Left ventricle myocardium inferior (tissue), 1 donor: ENCODE results near the gene KXD1. TPM values are rescaled to one million over a fixed set of nuclear protein-coding genes. Genes with fewer than 3 reads are reported as not detected.
"Not testable (repeated sequence)": the region's sequence is repeated elsewhere in the genome, so short reads cannot be mapped to it uniquely, and the experiment has no call there.

Experiments
- DNase-seq: peaks from one replicate; pipeline ENCODE4 v3.0.0-alpha.2; 2020
- H3K27ac ChIP-seq: fragments of 200-600 bp; replicated peaks from 2 replicates; pipeline ENCODE4 v1.8.0; 2021
- H3K27me3 ChIP-seq: fragments of 200-600 bp; 2 replicates; pipeline ENCODE4 v1.8.0; 2021; ENCODE audit warnings: low read depth
- H3K36me3 ChIP-seq: fragments of 200-600 bp; 2 replicates; pipeline ENCODE4 v1.8.0; 2021
- H3K4me1 ChIP-seq: fragments of 200-600 bp; 2 replicates; pipeline ENCODE4 v1.8.0; 2021
- H3K4me3 ChIP-seq: fragments of 200-600 bp; 2 replicates; pipeline ENCODE4 v1.8.0; 2021; ENCODE audit warnings: mild to moderate bottlenecking, moderate library complexity
- H3K9me3 ChIP-seq: fragments of 200-600 bp; replicated peaks from 2 replicates; pipeline ENCODE4 v1.8.0; 2021
- CTCF ChIP-seq: fragments of 200-600 bp; IDR thresholded peaks from 2 replicates; pipeline ENCODE4 v1.8.0; 2021; ENCODE audit warnings: antibody characterized with exemption, mild to moderate bottlenecking, borderline replicate concordance
- intact Hi-C: fragments of 100-400 bp; cut with micrococcal nuclease; formaldehyde crosslinking; loops from one replicate; pipeline ENCODE4 v1.11.0; 2022
- total RNA-seq: library from RNA; stranded (reverse); fragmentation: NEBNext Ultra II Directional; extraction: Animal tissue kit (Norgen Biotek cat#: 25700); gene quantifications from one replicate; pipeline ENCODE4 v1.2.1, GENCODE V29; 2021
- donor health status: DM: no; HTN: yes; CAD: no; lungs with severe emphysema.

Gene KXD1
- total RNA-seq, 1 donor from 2014 or later: 52.0 TPM

- no peak for TF ChIP-seq CTCF
- no peak for DNase-seq
- H3K4me1 ChIP-seq: peaks cover 46% of the 10 kb centered on the region
- H3K27ac ChIP-seq: peak within 1 kb of the TSS; percentile 94
- no peaks in the 10 kb centered on the region for H3K27me3 ChIP-seq
- H3K4me3 ChIP-seq: peak within 1 kb of the TSS; percentile 94
- H3K9me3 ChIP-seq: no peaks in the 10 kb centered on the region
- intact Hi-C loops: loop anchor here (5.0 kb wide), 1 partner anchor 54 kb away; no protein-coding TSS in a partner anchor
- no peaks in the 10 kb centered on the region for H3K36me3 ChIP-seq
Observed at GRCh38 chr19:18521692-18522123, 36.0 kb upstream of the KXD1 start, which contains the start of gene ELL. TSS of gene ELL (minus strand) at chr19:18522070. CDS start at chr19:18522055, 15 bp downstream.

- H3K27me3 ChIP-seq: no peaks in the 10 kb centered on the region
- peak overlapping the region; percentile 94 for H3K27ac ChIP-seq
- H3K4me1 ChIP-seq: peaks cover 43% of the 10 kb centered on the region
- H3K9me3 ChIP-seq: no peaks in the 10 kb centered on the region
- no peak for TF ChIP-seq CTCF
- DNase-seq: peak; percentile 100
- intact Hi-C loops: loop anchor here (5.0 kb wide), 1 partner anchor 55 kb away; no protein-coding TSS in a partner anchor
- H3K36me3 ChIP-seq: no peaks in the 10 kb centered on the region
- H3K4me3 ChIP-seq: peak overlapping the region; percentile 94
Observed at GRCh38 chr19:18522124-18522861, 35.4 kb upstream of the KXD1 start.

GRCh38 chr19:18522862-18523440 is 34.7 kb upstream of the KXD1 start:
- H3K4me3 ChIP-seq: peak overlapping the region; percentile 94
- intact Hi-C loops: loop anchor here (5.0 kb wide), 1 partner anchor 56 kb away; no protein-coding TSS in a partner anchor
- not testable (repeated sequence) for DNase-seq, H3K36me3 ChIP-seq, H3K9me3 ChIP-seq, H3K27me3 ChIP-seq
- peak overlapping the region; percentile 94 for H3K27ac ChIP-seq
- H3K4me1 ChIP-seq: peaks cover 42% of the 10 kb centered on the region

- TF ChIP-seq CTCF: no peak
- Histone ChIP-seq H3K27ac (no peak overlapping the region), H3K27me3 (no peaks in the 10 kb centered on the region), H3K4me1 (peaks cover 34% of the 10 kb centered on the region), H3K9me3 (no peaks in the 10 kb centered on the region), H3K4me3 (no peak overlapping the region), H3K36me3 (no peaks in the 10 kb centered on the region)
- intact Hi-C loops: loop anchor here (5.0 kb wide), 1 partner anchor 57 kb away; no protein-coding TSS in a partner anchor
- no peak for DNase-seq
Observed at GRCh38 chr19:18523841-18524240, 33.8 kb upstream of the KXD1 start.

GRCh38 chr19:18526316-18526715 is 31.4 kb upstream of the KXD1 start:
- no peak for DNase-seq
- no peaks in the 10 kb centered on the region for H3K9me3 ChIP-seq
- H3K27me3 ChIP-seq: no peaks in the 10 kb centered on the region
- H3K27ac ChIP-seq: no peak overlapping the region
- H3K4me1 ChIP-seq: peaks cover 14% of the 10 kb centered on the region
- intact Hi-C loops: no loop called here
- H3K36me3 ChIP-seq: peaks cover 6% of the 10 kb centered on the region
- H3K4me3 ChIP-seq: no peak overlapping the region
- no peak for TF ChIP-seq CTCF

GRCh38 chr19:18529782-18530181 is 27.9 kb upstream of the KXD1 start:
- intact Hi-C loops: no loop called here
- TF ChIP-seq CTCF: no peak
- no peak for DNase-seq
- Histone ChIP-seq H3K27me3 (no peaks in the 10 kb centered on the region), H3K27ac (no peak overlapping the region), H3K9me3 (no peaks in the 10 kb centered on the region), H3K4me1 (peaks cover 4% of the 10 kb centered on the region), H3K36me3 (peaks cover 34% of the 10 kb centered on the region), H3K4me3 (no peak overlapping the region)
